Kidney (tissue), 14 donors: Measurements from ENCODE around the gene GRM3. TPM values are rescaled to one million over a fixed set of nuclear protein-coding genes. Genes with fewer than 3 reads are reported as not detected.

ENCODE experiments used
- DNase-seq, 5 donors: peaks; one replicate each; pipeline ENCODE4 v3.0.0-alpha.2; 2013 to 2020
- FAIRE-seq: peaks from 2 replicates; lab custom pipeline; 2012; peaks lifted over from hg19 to GRCh38; lab: Jason Lieb, UNC
- H3K27ac ChIP-seq, 2 donors: one replicate each; pipeline ENCODE4 v1.7.0; 2013; ENCODE audit warnings: low read depth in 2 of 2, low read length in 2 of 2, inconsistent platforms in 1 of 2
- H3K27me3 ChIP-seq: one replicate; pipeline ENCODE4 v1.7.1; 2013; ENCODE audit warnings: low read length, inconsistent platforms; ENCODE audit not compliant: control insufficient read depth, insufficient read depth
- H3K36me3 ChIP-seq, 3 donors: one replicate each; pipeline versions ENCODE4 v1.7.0 to v1.7.1; 2013; ENCODE audit warnings: low read length in 3 of 3, control low read depth in 1 of 3, inconsistent platforms in 1 of 3; ENCODE audit not compliant: insufficient read depth in 3 of 3, control insufficient read depth in 2 of 3
- H3K4me1 ChIP-seq, 3 donors: one replicate each; pipeline versions ENCODE4 v1.7.0 to v1.7.1; 2013; ENCODE audit warnings: low read length in 3 of 3, inconsistent platforms in 1 of 3, low read depth in 1 of 3; ENCODE audit not compliant: control insufficient read depth in 2 of 3, insufficient read depth in 2 of 3
- H3K4me3 ChIP-seq, 3 donors: one replicate each; pipeline versions ENCODE4 v1.7.0 to v1.8.1; 2013; ENCODE audit warnings: low read length in 3 of 3, control low read depth in 1 of 3, inconsistent platforms in 1 of 3
- H3K9ac ChIP-seq, 3 donors: one replicate each; pipeline versions ENCODE4 v1.7.0 to v1.7.1; 2013; ENCODE audit warnings: low read length in 3 of 3, control low read depth in 1 of 3, inconsistent platforms in 1 of 3
- H3K9me3 ChIP-seq, 3 donors: one replicate each; pipeline versions ENCODE4 v1.7.0 to v1.7.1; 2013; ENCODE audit warnings: low read length in 3 of 3, control low read depth in 1 of 3, inconsistent platforms in 1 of 3; ENCODE audit not compliant: control insufficient read depth in 2 of 3, insufficient read depth in 1 of 3
- intact Hi-C: fragments of 100-400 bp; cut with DNase I; formaldehyde crosslinking; loops from one replicate; pipeline ENCODE4 v1.11.1; 2022
- polyA plus RNA-seq: library from polyadenylated mRNA; stranded (reverse); fragments of 350-450 nt; fragmentation: Illumina TruSeq; extraction: RNeasy Lipid Tissue Mini Kit (QIAGEN cat#74804); gene quantifications from one replicate; pipeline ENCODE4 v1.2.3, GENCODE V29; 2014; ENCODE audit warnings: low read depth, low replicate concordance; ENCODE audit not compliant: insufficient read depth
- total RNA-seq: library from RNA; stranded (reverse); fragmentation: NEBNext Ultra II Directional; extraction: Animal tissue kit (Norgen Biotek cat#: 25700); gene quantifications from one replicate; pipeline ENCODE4 v1.2.1, GENCODE V29; 2021
- TF ChIP-seq, protein P1 (sequence below): IDR thresholded peaks from 3 replicates; pipeline ENCODE4 v1.5.1; 2012; ENCODE audit warnings: mild to moderate bottlenecking, moderate library complexity, borderline replicate concordance; ENCODE audit not compliant: insufficient read depth; ENCODE audit errors: extremely low read depth
- donor health status: control.
- donor health status: control.
- donor health status: control.
- donor health status: control.
- donor health status: control.
- donor health status: DM: yes; HTN: yes; CAD: no.
- donor health status: Normal renal cell carcinoma (clear cell type).

Gene GRM3
- total and polyA plus RNA-seq, 2 donors from 2014 or later, result not detected

DNA sequence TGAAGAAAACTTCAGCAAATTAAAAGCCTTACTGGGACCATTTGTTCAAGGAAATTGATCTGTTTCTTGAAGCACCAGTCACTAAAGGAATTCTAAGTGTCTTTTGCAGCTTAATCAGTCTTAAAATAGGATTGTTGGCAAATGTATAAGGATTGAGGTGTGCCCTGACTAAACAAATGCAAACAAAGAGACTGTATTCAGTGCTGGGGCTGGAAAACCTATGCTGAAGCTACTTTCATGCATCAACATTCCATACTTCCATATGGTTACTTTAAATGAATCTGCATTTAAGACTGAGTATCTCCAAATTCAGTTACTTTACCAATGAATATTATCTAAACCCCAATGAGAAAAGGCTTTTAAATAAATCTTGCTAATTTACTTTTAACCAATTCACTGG lies 232.4 kb downstream of the GRM3 start:
- Histone ChIP-seq H3K9me3 (no peaks in the 10 kb centered on the region), H3K27me3 (no peaks in the 10 kb centered on the region), H3K27ac (no peak overlapping the region), H3K4me1 (no peaks in the 10 kb centered on the region), H3K4me3 (no peak overlapping the region), H3K9ac (no peak overlapping the region), H3K36me3 (no peaks in the 10 kb centered on the region)
- intact Hi-C loops, result no loop called here
- DNase-seq, result no peak
- TF ChIP-seq, protein P1, sequence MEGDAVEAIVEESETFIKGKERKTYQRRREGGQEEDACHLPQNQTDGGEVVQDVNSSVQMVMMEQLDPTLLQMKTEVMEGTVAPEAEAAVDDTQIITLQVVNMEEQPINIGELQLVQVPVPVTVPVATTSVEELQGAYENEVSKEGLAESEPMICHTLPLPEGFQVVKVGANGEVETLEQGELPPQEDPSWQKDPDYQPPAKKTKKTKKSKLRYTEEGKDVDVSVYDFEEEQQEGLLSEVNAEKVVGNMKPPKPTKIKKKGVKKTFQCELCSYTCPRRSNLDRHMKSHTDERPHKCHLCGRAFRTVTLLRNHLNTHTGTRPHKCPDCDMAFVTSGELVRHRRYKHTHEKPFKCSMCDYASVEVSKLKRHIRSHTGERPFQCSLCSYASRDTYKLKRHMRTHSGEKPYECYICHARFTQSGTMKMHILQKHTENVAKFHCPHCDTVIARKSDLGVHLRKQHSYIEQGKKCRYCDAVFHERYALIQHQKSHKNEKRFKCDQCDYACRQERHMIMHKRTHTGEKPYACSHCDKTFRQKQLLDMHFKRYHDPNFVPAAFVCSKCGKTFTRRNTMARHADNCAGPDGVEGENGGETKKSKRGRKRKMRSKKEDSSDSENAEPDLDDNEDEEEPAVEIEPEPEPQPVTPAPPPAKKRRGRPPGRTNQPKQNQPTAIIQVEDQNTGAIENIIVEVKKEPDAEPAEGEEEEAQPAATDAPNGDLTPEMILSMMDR, result no peak
- no peak for FAIRE-seq

DNA sequence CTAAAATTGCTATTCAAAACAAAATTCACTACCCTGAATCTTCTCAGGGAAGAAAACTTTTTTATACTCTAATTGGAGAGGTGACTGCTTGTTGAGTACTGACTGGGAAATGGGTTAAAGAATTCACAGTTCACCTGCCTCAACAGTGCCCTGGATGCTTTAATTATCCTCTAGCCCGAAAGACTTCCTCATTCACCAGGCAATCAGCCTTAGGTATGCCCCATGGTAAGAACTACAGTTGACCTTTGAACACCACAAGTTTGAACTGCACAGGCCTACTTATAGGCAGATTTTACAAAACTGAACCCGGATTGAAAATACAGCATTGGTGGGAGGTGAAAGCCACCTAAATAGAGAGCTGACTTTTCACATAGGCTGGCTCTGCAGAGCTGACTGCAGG lies 240.4 kb downstream of the GRM3 start:
- H3K4me1 ChIP-seq, result no peaks in the 10 kb centered on the region
- no peak for FAIRE-seq
- DNase-seq, result no peak

DNA sequence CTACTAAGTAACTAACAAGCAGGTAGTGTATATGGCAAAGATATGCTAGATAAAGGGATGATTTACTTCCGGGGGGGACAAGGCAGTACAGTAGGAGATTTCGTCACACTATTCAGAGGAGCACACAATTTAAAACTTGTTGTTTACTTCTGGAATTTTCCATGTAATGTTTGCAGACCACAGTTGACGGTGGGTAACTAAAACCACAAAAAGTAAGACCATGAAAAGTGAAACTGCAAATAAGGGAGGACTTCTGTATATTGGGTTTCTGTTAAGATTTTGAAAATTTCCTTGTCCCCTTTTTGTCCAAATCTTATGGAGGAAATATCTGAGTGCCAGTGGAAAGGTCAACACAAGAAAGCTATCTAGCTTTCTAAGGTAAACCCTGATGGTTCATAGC lies 245.8 kb downstream of the GRM3 start:
- H3K9me3 ChIP-seq, result no peaks in the 10 kb centered on the region
- H3K27me3 ChIP-seq, result no peaks in the 10 kb centered on the region
- no peaks in the 10 kb centered on the region for H3K36me3 ChIP-seq
- H3K4me1 ChIP-seq, result no peaks in the 10 kb centered on the region
- no peak overlapping the region for H3K9ac ChIP-seq
- DNase-seq (no peak), FAIRE-seq (no peak)
- no peak overlapping the region for H3K27ac ChIP-seq
- no peak overlapping the region for H3K4me3 ChIP-seq
- intact Hi-C loops, result no loop called here
- TF ChIP-seq, protein P1, result no peak

More for the DNA sequence above, 240.4 kb downstream of the GRM3 start:
- Histone ChIP-seq H3K27me3 (no peaks in the 10 kb centered on the region), H3K9me3 (no peaks in the 10 kb centered on the region), H3K4me3 (no peak overlapping the region), H3K36me3 (no peaks in the 10 kb centered on the region), H3K27ac (no peak overlapping the region), H3K9ac (no peak overlapping the region)
- TF ChIP-seq, protein P1, result no peak
- intact Hi-C loops, result no loop called here

DNA sequence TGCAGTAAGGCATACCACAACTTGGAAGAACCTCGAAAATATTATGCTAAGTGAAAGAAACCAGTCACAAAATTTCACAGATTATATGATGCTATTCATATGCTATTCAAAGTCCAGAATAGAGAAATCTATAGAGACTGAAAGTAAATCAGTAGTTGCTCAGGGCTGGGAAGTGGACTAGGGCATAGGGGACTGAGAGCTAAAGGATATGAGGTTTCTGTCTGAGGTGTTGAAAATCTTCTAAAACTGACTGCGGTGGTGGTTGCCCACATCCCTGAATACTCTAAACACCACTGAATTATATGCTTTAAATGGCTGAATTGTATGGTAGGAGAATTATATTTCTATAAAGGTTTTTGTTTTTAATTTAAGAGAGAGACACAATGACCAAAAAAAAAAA lies 254.5 kb downstream of the GRM3 start:
- Histone ChIP-seq H3K27me3 (no peaks in the 10 kb centered on the region), H3K4me1 (no peaks in the 10 kb centered on the region), H3K36me3 (no peaks in the 10 kb centered on the region), H3K9me3 (no peaks in the 10 kb centered on the region), H3K4me3 (no peak overlapping the region), H3K27ac (no peak overlapping the region), H3K9ac (no peak overlapping the region)
- no peak for DNase-seq
- intact Hi-C loops, result no loop called here
- FAIRE-seq, result no peak
- TF ChIP-seq, protein P1, result no peak
